Renal cortex interstitium (tissue), 3 donors: Measurements from ENCODE around the gene EPB41L5. TPM values are rescaled to one million over a fixed set of nuclear protein-coding genes. Genes with fewer than 3 reads are reported as not detected.

Experiments
- polyA plus RNA-seq, 3 donors: library from polyadenylated mRNA; unstranded; fragments of 120-200 nt; gene quantifications; one replicate each; pipeline ENCODE4 v1.2.1, GENCODE V29; 2013; ENCODE audit not compliant: insufficient read length in 3 of 3

Gene EPB41L5
- polyA plus RNA-seq, 3 donors: 81.6 to 95.9 (median 93.5) TPM

Other genes with a start within 250 kb of the EPB41L5 start
- 10 to 100 TPM; 23.5 to 25.9 (median 25.0) TPM for gene TMEM185B, start 210.3 kb downstream of the EPB41L5 start, polyA plus RNA-seq
- 10 to 100 TPM; 69.0 to 82.3 (median 77.4) TPM for gene RALB, start 239.8 kb downstream of the EPB41L5 start, polyA plus RNA-seq